GM12878 (cell line): Measurements from ENCODE around the gene NASP. TPM values are rescaled to one million over a fixed set of nuclear protein-coding genes. Genes with fewer than 3 reads are reported as not detected.

ENCODE experiments used
- ATAC-seq: fragments of 200-7000 bp; cut with Tn5 transposase; 3 replicates; pipeline ENCODE4 v1.9.1; 2020; ENCODE audit warnings: mild to moderate bottlenecking, moderate library complexity
- BruUV-seq: library from RNA; stranded (reverse); fragments of 400-500 nt; replicated peaks from 2 replicates; lab custom pipeline; 2021; lab: Mats Ljungman, UMichigan
- CTCF ChIA-PET: fragments of 300-600 bp; sonication (Branson Sonifier 250); formaldehyde crosslinking; extraction: SDS; loops from one replicate; lab custom pipeline; 2021; ENCODE audit warnings: inconsistent platforms; lab: Yijun Ruan, JAX
- POLR2A ChIA-PET: fragments of 350-600 bp; formaldehyde crosslinking; extraction: SDS; loops from one replicate; lab custom pipeline; 2021; ENCODE audit warnings: inconsistent platforms; lab: Charles Lee
- RAD21 ChIA-PET: fragments of 300-600 bp; sonication (Branson Sonifier 250); formaldehyde crosslinking; loops from one replicate; lab custom pipeline; 2023; ENCODE audit warnings: antibody characterized with exemption; ENCODE audit not compliant: unreplicated experiment; lab: Charles Lee
- SMC1A ChIA-PET: fragments of 300-600 bp; sonication (Branson Sonifier 250); formaldehyde crosslinking; loops from one replicate; lab custom pipeline; 2023; ENCODE audit not compliant: unreplicated experiment, uncharacterized antibody; lab: Charles Lee
- DNase-seq: peaks from one replicate; pipeline ENCODE4 v3.0.0-alpha.2; 2011; ENCODE audit warnings: low read depth, low spot score
- FAIRE-seq: peaks from 3 replicates; lab custom pipeline; 2011; peaks lifted over from hg19 to GRCh38; lab: Jason Lieb, UNC
- H2AFZ ChIP-seq: 2 replicates; pipeline ENCODE4 v1.6.0; 2011; ENCODE audit warnings: low read depth, low read length, control low read depth; ENCODE audit not compliant: control insufficient read depth
- H3K27ac ChIP-seq: 2 replicates; pipeline ENCODE4 v1.5.1; 2011; ENCODE audit warnings: control low read depth; ENCODE audit not compliant: control insufficient read depth, insufficient read depth
- H3K27me3 ChIP-seq, 2 experiments: replicated peaks in 1 of 2; 2 replicates each; pipeline versions ENCODE4 v1.6.0 to v1.6.1; 2011; ENCODE audit warnings: low read length in 1 of 2; ENCODE audit not compliant: control insufficient read depth in 2 of 2, insufficient read depth in 2 of 2
- H3K36me3 ChIP-seq, 2 experiments: 2 replicates each; pipeline ENCODE4 v1.5.1; 2011; ENCODE audit warnings: low read length in 1 of 2; ENCODE audit not compliant: control insufficient read depth in 2 of 2, insufficient read depth in 2 of 2
- H3K4me1 ChIP-seq: 2 replicates; pipeline ENCODE4 v1.6.1; 2011; ENCODE audit warnings: mild to moderate bottlenecking, low read length, moderate library complexity, mixed read lengths; ENCODE audit not compliant: control insufficient read depth, insufficient read depth
- H3K4me2 ChIP-seq: 2 replicates; pipeline ENCODE4 v1.6.0; 2011; ENCODE audit warnings: control low read depth; ENCODE audit not compliant: control insufficient read depth, insufficient read depth
- H3K4me3 ChIP-seq: fragments of 200-600 bp; sonication (generic); 2 replicates; pipeline ENCODE4 v1.5.1; 2016
- H3K79me2 ChIP-seq: 2 replicates; pipeline ENCODE4 v1.6.0; 2011; ENCODE audit warnings: low read length; ENCODE audit not compliant: control insufficient read depth, insufficient read depth
- H3K9ac ChIP-seq: 2 replicates; pipeline ENCODE4 v1.8.0; 2011; ENCODE audit warnings: low read length, control low read depth, mixed read lengths; ENCODE audit not compliant: control insufficient read depth, insufficient read depth
- H3K9me3 ChIP-seq: replicated peaks from 3 replicates; pipeline ENCODE4 v1.5.1; 2011; ENCODE audit warnings: mild to moderate bottlenecking, low read length; ENCODE audit not compliant: control insufficient read depth, insufficient read depth
- H4K20me1 ChIP-seq: 2 replicates; pipeline ENCODE4 v1.6.0; 2011; ENCODE audit not compliant: control insufficient read depth, insufficient read depth
- CEBPZ ChIP-seq: fragments of 150-350 bp; IDR thresholded peaks from 2 replicates; pipeline ENCODE4 v1.6.1; 2016; ENCODE audit warnings: low read depth, low read length
- CTCF ChIP-seq, 3 experiments: IDR thresholded peaks in 2 of 3; conservative IDR thresholded peaks in 1 of 3; 2 replicates each; pipeline ENCODE4 v1.5.1; 2011; ENCODE audit warnings: low read depth in 3 of 3, low read length in 3 of 3, mild to moderate bottlenecking in 3 of 3, control low read depth in 2 of 3, moderate library complexity in 2 of 3, inconsistent platforms in 1 of 3, mixed read lengths in 1 of 3; ENCODE audit not compliant: control insufficient read depth in 2 of 3, insufficient read depth in 1 of 3; ENCODE audit errors: extremely low read depth in 1 of 3
- EGR1 ChIP-seq, 2 experiments: IDR thresholded peaks; 1 replicate in 1 of 2; 2 replicates in 1 of 2; pipeline ENCODE4 v1.6.1; 2011 to 2012; ENCODE audit warnings: low read depth in 2 of 2, low read length in 2 of 2, borderline replicate concordance in 1 of 2, mild to moderate bottlenecking in 1 of 2, moderate library complexity in 1 of 2
- KAT2A ChIP-seq: conservative IDR thresholded peaks from 2 replicates; pipeline ENCODE4 v1.6.1; 2011; ENCODE audit warnings: low read depth, low read length; ENCODE audit not compliant: control insufficient read depth
- WGBS: methylation state at CpG from one replicate; pipeline ENCODE4 v1.1.6; 2016; ENCODE audit warnings: low lambda C conversion rate; ENCODE audit not compliant: insufficient replicate concordance, insufficient coverage; ENCODE audit errors: missing lambda C conversion rate; 5-methylcytosine and 5-hydroxymethylcytosine counted together
- in situ Hi-C: fragments of 300-500 bp; cut with MboI; formaldehyde crosslinking; loops from 9 replicates; pipeline ENCODE4 v1.14.3; 2018; ENCODE audit warnings: mixed read lengths
- intact Hi-C: fragments of 100-400 bp; cut with micrococcal nuclease; formaldehyde crosslinking; loops from one replicate; pipeline ENCODE4 v1.14.2; 2022; ENCODE audit not compliant: unreplicated experiment
- polyA plus RNA-seq, 11 experiments: library from polyadenylated mRNA; depleted of rRNA in 4 of 11; unstranded in 6 of 11; stranded (reverse) in 5 of 11; fragments of >200 nt; fragmentation: Nextera tagmentation in 4 of 11; fragmentation: Illumina TruSeq in 1 of 11; extraction: Ambion mirVana in 4 of 11; extraction: Trizol in 1 of 11; gene quantifications; 1 replicate in 1 of 11; 2 replicates in 10 of 11; pipeline versions ENCODE4 v1.2.1 to v1.2.3, GENCODE V29; 2011 to 2016; ENCODE audit warnings: inconsistent platforms in 2 of 11, missing spikeins in 2 of 11, low read depth in 1 of 11
- total RNA-seq, 4 experiments: library from RNA; depleted of rRNA in 3 of 4; stranded (reverse); fragments of >200 nt in 3 of 4; fragmentation: Illumina TruSeq in 1 of 4; extraction: Trizol in 1 of 4; gene quantifications; 2 replicates each; pipeline versions ENCODE4 v1.2.1 to v1.2.3, GENCODE V29; 2013 to 2021

The NASP gene
- total and polyA plus RNA-seq, 10 of the 15 experiments (the other 5 are each of a cell fraction or from before 2014, with no cell fraction given), result 111 to 321 (median 205) TPM

- TF ChIP-seq CEBPZ (no peak), CTCF (IDR thresholded peaks at IDR 0.05 in 2 of 3, conservative IDR thresholded peaks at IDR 0.05 in 1 of 3; ENCODE audit: control insufficient read depth in 2 of 3, extremely low read depth in 1 of 3, insufficient read depth in 1 of 3, low read depth in 3 of 3, low read length in 3 of 3) (no peak)
Measured at GRCh38 chr1:45635211-45635610, 51.4 kb downstream of the NASP start (continued).

- H3K4me2 ChIP-seq, result no peak overlapping the region
- no peaks in the 10 kb centered on the region for H3K9me3 ChIP-seq
- peaks cover 0 to 35% of the 10 kb centered on the region in 2 experiments for H3K36me3 ChIP-seq
- no peak for ATAC-seq
- ChIA-PET POLR2A (no interaction called here), CTCF (no interaction called here), SMC1A (interaction anchor here (0.9 to 1.0 kb wide), 2 partner anchors 13 to 214 kb away, joined by 3 to 4 read pairs; no protein-coding TSS in a partner anchor), RAD21 (no interaction called here)
- DNase-seq, result no peak
- no peak overlapping the region for H3K9ac ChIP-seq
- intact Hi-C loops, result no loop called here
- in situ Hi-C loops, result no loop called here
- no peaks in the 10 kb centered on the region; the same call in 1 of the 2 replicates for H3K79me2 ChIP-seq
- no peaks in the 10 kb centered on the region for H3K4me1 ChIP-seq
- no peak overlapping the region for H2AFZ ChIP-seq
- no peak overlapping the region for H3K4me3 ChIP-seq
- WGBS, result 100% methylated on average over 1 of the region's 1 CpG
- no peaks in the 10 kb centered on the region for H4K20me1 ChIP-seq
- BruUV-seq, result no TSS peak
- TF ChIP-seq KAT2A, result no peak
- no peak for TF ChIP-seq EGR1 (IDR thresholded peaks at IDR 0.05; ENCODE audit: borderline replicate concordance in 1 of 2, low read depth in 2 of 2, low read length in 2 of 2)
- H3K27ac ChIP-seq, result no peak overlapping the region
- FAIRE-seq, result no peak
- no peaks in the 10 kb centered on the region for H3K27me3 ChIP-seq
Measured at GRCh38 chr1:45640293-45640692, 56.5 kb downstream of the NASP start.
